ENCODE measurements around the gene AARS2. TPM values are rescaled to one million over a fixed set of nuclear protein-coding genes. Genes with fewer than 3 reads are reported as not detected.

AARS2 gene
- total and polyA plus RNA-seq, 2 of the 4 experiments (the other 2 are of a cell fraction): 9.1 to 10.4 TPM

DNA sequence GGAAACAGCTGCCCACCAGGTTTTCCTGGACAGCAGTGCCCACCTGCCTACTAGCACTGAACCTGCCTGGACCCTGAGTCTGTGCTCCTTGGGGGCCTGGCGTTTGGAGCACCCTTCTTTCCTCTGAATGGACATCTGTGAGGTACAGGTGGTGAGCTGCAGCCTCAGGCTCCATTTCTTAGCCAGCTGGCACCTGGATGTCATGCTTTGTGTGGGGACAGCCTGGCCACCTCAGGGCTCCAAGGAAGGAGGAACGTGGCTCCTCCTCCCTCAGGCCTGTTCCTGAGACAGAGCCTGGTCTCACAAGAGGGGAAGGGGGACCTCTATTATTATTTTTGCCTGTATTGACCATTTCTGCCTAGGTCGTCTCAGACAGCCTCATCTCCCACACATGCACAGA lies 34.8 kb downstream of the AARS2 start:
- in situ Hi-C loops (cut with MboI; ENCODE audit: low sequenced_read_pairs): no loop called here
- Histone ChIP-seq H4K5ac (ENCODE audit: low read depth, low read length) (no peak overlapping the region), H3K56ac (ENCODE audit: extremely low read depth, insufficient read depth, low read length) (no peak overlapping the region), H4K8ac (ENCODE audit: low read depth in 2 of 2, low read length in 2 of 2) (no peak overlapping the region), H3K9me1 (ENCODE audit: insufficient read depth, low read length) (peaks cover 4% of the 10 kb centered on the region; the same call in 1 of the 2 replicates), H3K4ac (ENCODE audit: low read depth, low read length) (no peak overlapping the region), H2BK15ac (ENCODE audit: low read depth, low read length) (no peak overlapping the region), H3K9me3 (ENCODE audit: control insufficient read depth, insufficient read depth, low read length) (no peaks in the 10 kb centered on the region), H3K27ac (ENCODE audit: insufficient read depth, low read length) (no peak overlapping the region), H3K23ac (ENCODE audit: low read depth, low read length) (no peak overlapping the region), H3K18ac (ENCODE audit: low read depth, low read length) (no peak overlapping the region), H3K4me1 (ENCODE audit: control insufficient read depth, insufficient read depth, low read length) (no peaks in the 10 kb centered on the region), H2BK120ac (ENCODE audit: low read depth, low read length) (no peak overlapping the region), H3K79me1 (ENCODE audit: low read depth in 1 of 2, low read length in 2 of 2) (no peaks in the 10 kb centered on the region), H3K36me3 (ENCODE audit: control insufficient read depth, insufficient read depth, low read length) (no peaks in the 10 kb centered on the region), H4K91ac (ENCODE audit: insufficient read depth, low read depth, low read length) (no peak overlapping the region), H2BK20ac (ENCODE audit: low read depth, low read length) (no peak overlapping the region), H2AK9ac (replicated peaks; ENCODE audit: low read depth, low read length, poor library complexity) (no peak overlapping the region), H3K14ac (replicated peaks; ENCODE audit: low read depth, low read length) (no peak overlapping the region), H2AK5ac (ENCODE audit: low read depth, low read length) (no peak overlapping the region), H3K9ac (ENCODE audit: low read depth, low read length) (no peak overlapping the region), H3K4me2 (ENCODE audit: low read depth, low read length) (no peak overlapping the region), H2BK5ac (ENCODE audit: low read depth, low read length, poor library complexity, severe bottlenecking) (no peak overlapping the region), H4K20me1 (ENCODE audit: insufficient read depth, low read length) (no peaks in the 10 kb centered on the region; the same call in 1 of the 2 replicates), H2AFZ (replicated peaks; ENCODE audit: low read length, poor library complexity) (no peak overlapping the region), H3K4me3 (ENCODE audit: insufficient read depth, low read depth, low read length) (no peak overlapping the region), H3K27me3 (ENCODE audit: control insufficient read depth, insufficient read depth, low read length) (peaks cover 55% of the 10 kb centered on the region)
- no peak for TF ChIP-seq RFX5 (IDR thresholded peaks at IDR 0.05; ENCODE audit: low read depth, low read length)
- no peak for TF ChIP-seq RCOR1 (IDR thresholded peaks at IDR 0.05; ENCODE audit: insufficient replicate concordance, low read length)
- TF ChIP-seq MAFK (IDR thresholded peaks at IDR 0.05; ENCODE audit: low read depth, low read length): no peak
- TF ChIP-seq POLR2A (IDR thresholded peaks at IDR 0.05; ENCODE audit: low read depth, low read length): no peak
- no peak for TF ChIP-seq CTCF (conservative IDR thresholded peaks at IDR 0.05; ENCODE audit: low read depth, low read length)
- no peak for TF ChIP-seq MAZ (IDR thresholded peaks at IDR 0.05; ENCODE audit: borderline replicate concordance, low read depth, low read length)
- no peak for TF ChIP-seq RAD21 (IDR thresholded peaks at IDR 0.05; ENCODE audit: low read length)
- CTCF ChIA-PET: no interaction called here
- BruUV-seq (replicated peaks): no TSS peak
- ATAC-seq (ENCODE audit: low read depth) (no peak), DNase-seq (no peak)
- intact Hi-C loops (cut with micrococcal nuclease): no loop called here
- dilution Hi-C loops (cut with HindIII; ENCODE audit: low sequenced_read_pairs, unreplicated experiment): no loop called here
- 17% methylated on average over 1 of the region's 3 CpGs; no CpG with 5 or more reads in 1 of the 2 experiments for WGBS, 2 experiments (ENCODE audit: extremely low coverage in 2 of 2, insufficient read length in 1 of 2)
- POLR2A ChIA-PET (ENCODE audit: unreplicated experiment): no interaction called here

Measured in IMR-90 (cell line).